ENCODE data around the gene CXorf51B. TPM values are rescaled to one million over a fixed set of nuclear protein-coding genes. Genes with fewer than 3 reads are reported as not detected.
"Not testable (repeated sequence)": the region's sequence is repeated elsewhere in the genome, so short reads cannot be mapped to it uniquely, and the experiment has no call there.

The CXorf51B gene
- not detected for polyA plus RNA-seq (ENCODE audit: insufficient read length in 10 of 10)
- long read RNA-seq, donor 1: 0 reads
- long read RNA-seq, donor 2: 0 reads
- long read RNA-seq, donor 3: 0 reads
- long read RNA-seq, donor 4: 0 reads
- long read RNA-seq, donor 5: 0 reads
- long read RNA-seq, donor 6: 0 reads
- long read RNA-seq, donor 7: 0 reads
- long read RNA-seq, donor 8: 0 reads
- long read RNA-seq, donor 9: 0 reads

- DNase-seq: not testable (repeated sequence)
Observed at GRCh38 chrX:146809471-146809870, at the start of gene CXorf51B. Gene CXorf51B, plus strand, starts transcription at chrX:146809771. Its CDS starts 21 bp downstream, at chrX:146809792.

DNA sequence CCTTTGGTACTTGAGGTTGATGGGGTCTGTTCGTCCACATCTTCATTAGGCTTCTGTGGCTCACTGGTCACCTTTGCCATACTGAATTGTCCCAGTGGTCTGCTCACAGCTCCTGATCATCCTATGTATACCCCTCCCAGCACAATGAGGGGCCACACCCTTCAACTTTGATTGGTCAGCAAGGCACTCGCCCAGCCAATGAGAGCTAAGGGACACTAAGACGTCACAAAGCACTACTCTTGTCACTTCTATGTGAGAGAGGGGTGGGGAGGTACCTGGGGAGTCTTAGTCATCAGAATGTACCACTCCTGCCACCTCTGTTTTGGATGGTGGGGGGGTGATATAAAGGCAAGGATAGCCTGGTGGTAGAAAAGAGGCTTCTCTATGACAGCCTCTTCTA, 5.1 kb downstream of the CXorf51B start, which contains the start of gene CXorf51A:
TSS of gene CXorf51A (minus strand) at position 101 of the 400 bp plus-strand sequence. CDS start at position 80, 21 bp downstream.
- DNase-seq: not testable (repeated sequence)

DNA sequence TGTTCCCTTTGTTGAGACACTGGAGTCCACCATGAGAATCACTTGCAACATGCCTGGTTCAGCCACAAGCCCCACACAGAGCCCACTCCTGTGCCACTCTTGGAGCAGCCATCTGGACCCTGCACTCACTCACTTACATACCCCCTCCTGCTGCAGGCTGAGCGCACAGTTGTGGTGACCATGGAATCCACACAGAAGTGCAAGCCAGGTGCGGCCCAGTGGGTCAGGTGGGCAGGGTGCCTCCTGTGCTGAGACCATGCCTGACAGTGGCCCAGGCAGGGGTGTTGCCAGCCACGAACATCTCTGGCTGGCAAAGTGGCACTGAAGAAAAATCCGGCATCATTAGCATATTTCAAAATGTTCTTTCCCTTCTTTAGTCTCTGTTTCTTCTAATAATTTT, 22.4 kb downstream of the CXorf51B start:
- no peak for DNase-seq

GRCh38 chrX:146854281-146854680, 44.7 kb downstream of the CXorf51B start:
- DNase-seq: no peak

Other genes with a start within 250 kb of the CXorf51B start
- gene CXorf51A, start 5.0 kb downstream of the CXorf51B start, polyA plus RNA-seq (ENCODE audit: insufficient read length in 10 of 10): not detected